SK-N-SH treated with all-trans-retinoic acid at 6 μM for 48 hours (cell line): Measurements from ENCODE around the gene EXOC3L2.
A peak's percentile ranks its signal among the peaks of the same experiment; 100 is the strongest.

ENCODE experiments used
- ATAC-seq: fragments of 200-7000 bp; cut with Tn5 transposase; 3 replicates; pipeline ENCODE4 v1.9.1; 2020; ENCODE audit warnings: mild to moderate bottlenecking, moderate library complexity
- ARNTL ChIP-seq: fragments of 450-650 bp; formaldehyde crosslinking; IDR thresholded peaks from 2 replicates; pipeline ENCODE4 v1.5.0; 2020; ENCODE audit warnings: low read depth, mild to moderate bottlenecking, moderate library complexity, borderline replicate concordance
- CREB5 ChIP-seq: fragments of 250-450 bp; sonication (Bioruptor Pico); IDR thresholded peaks from 2 replicates; pipeline ENCODE4 v1.5.1; 2020; ENCODE audit warnings: low read depth, mild to moderate bottlenecking, moderate library complexity
- CSDC2 ChIP-seq: fragments of 250-450 bp; sonication (Bioruptor Pico); IDR thresholded peaks from 2 replicates; pipeline ENCODE4 v1.5.0; 2020; ENCODE audit warnings: mild to moderate bottlenecking, moderate library complexity
- CSRNP3 ChIP-seq: fragments of 250-450 bp; sonication (Bioruptor Pico); IDR thresholded peaks from 2 replicates; pipeline ENCODE4 v1.5.1; 2021; ENCODE audit warnings: mild to moderate bottlenecking, moderate library complexity
- GLIS3 ChIP-seq: fragments of 250-450 bp; sonication (Bioruptor Pico); IDR thresholded peaks from 2 replicates; pipeline ENCODE4 v1.5.0; 2020; ENCODE audit warnings: mild to moderate bottlenecking, moderate library complexity
- ISL1 ChIP-seq: fragments of 250-450 bp; sonication (Bioruptor Pico); IDR thresholded peaks from 2 replicates; pipeline ENCODE4 v2.1.2; 2022; ENCODE audit warnings: mild to moderate bottlenecking, moderate library complexity
- PPARA ChIP-seq: fragments of 250-450 bp; sonication (Bioruptor Pico); IDR thresholded peaks from 2 replicates; pipeline ENCODE4 v1.5.0; 2020; ENCODE audit warnings: mild to moderate bottlenecking, borderline replicate concordance
- RARB ChIP-seq: fragments of 250-450 bp; sonication (Bioruptor Pico); IDR thresholded peaks from 2 replicates; pipeline ENCODE4 v1.8.0; 2021; ENCODE audit warnings: mild to moderate bottlenecking, moderate library complexity
- TCF4 ChIP-seq: fragments of 250-450 bp; sonication (Bioruptor Pico); IDR thresholded peaks from 2 replicates; pipeline ENCODE4 v1.8.0; 2021; ENCODE audit warnings: mild to moderate bottlenecking, moderate library complexity, borderline replicate concordance
- TOX ChIP-seq: fragments of 250-450 bp; sonication (Bioruptor Pico); IDR thresholded peaks from 2 replicates; pipeline ENCODE4 v1.8.0; 2021; ENCODE audit warnings: mild to moderate bottlenecking, moderate library complexity, borderline replicate concordance
- ZC3H10 ChIP-seq: fragments of 250-450 bp; sonication (Bioruptor Pico); IDR thresholded peaks from 2 replicates; pipeline ENCODE4 v1.5.1; 2021; ENCODE audit warnings: mild to moderate bottlenecking, moderate library complexity
- ZNF565 ChIP-seq: fragments of 450-650 bp; formaldehyde crosslinking; conservative IDR thresholded peaks from 2 replicates; pipeline ENCODE4 v1.5.0; 2020; ENCODE audit warnings: low read depth, mild to moderate bottlenecking, moderate library complexity
- ZNF70 ChIP-seq: fragments of 450-650 bp; formaldehyde crosslinking; IDR thresholded peaks from 2 replicates; pipeline ENCODE4 v1.5.0; 2020; ENCODE audit warnings: mild to moderate bottlenecking, moderate library complexity
- ZNF8 ChIP-seq: fragments of 450-650 bp; formaldehyde crosslinking; IDR thresholded peaks from 2 replicates; pipeline ENCODE4 v1.5.0; 2020; ENCODE audit warnings: mild to moderate bottlenecking, moderate library complexity
- TF ChIP-seq, protein P1 (sequence below): fragments of 250-450 bp; sonication (Bioruptor Pico); IDR thresholded peaks from 2 replicates; pipeline ENCODE4 v1.5.0; 2020; ENCODE audit warnings: mild to moderate bottlenecking, moderate library complexity

Gene EXOC3L2

DNA sequence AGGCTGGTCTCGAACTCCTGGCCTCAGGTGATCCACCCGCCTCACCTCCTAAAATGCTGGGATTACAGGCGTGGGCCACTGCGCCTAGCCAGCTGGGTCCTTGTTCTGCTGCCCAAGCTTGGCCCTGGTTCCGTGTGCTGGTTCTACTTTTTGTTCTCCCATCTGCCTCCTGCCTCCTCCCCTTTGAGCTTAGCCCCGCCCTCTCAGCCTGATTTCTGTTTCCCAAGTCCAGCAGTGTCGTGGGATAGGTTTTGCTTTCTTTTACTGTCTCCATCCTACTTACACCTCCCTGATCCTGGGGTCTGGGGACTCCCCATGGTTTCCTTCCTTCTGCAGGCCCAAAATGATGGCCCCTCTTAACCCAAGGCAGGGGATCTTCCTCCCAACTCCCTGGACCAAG, 64.3 kb downstream of the EXOC3L2 start (continued):
- TF ChIP-seq, protein P1, sequence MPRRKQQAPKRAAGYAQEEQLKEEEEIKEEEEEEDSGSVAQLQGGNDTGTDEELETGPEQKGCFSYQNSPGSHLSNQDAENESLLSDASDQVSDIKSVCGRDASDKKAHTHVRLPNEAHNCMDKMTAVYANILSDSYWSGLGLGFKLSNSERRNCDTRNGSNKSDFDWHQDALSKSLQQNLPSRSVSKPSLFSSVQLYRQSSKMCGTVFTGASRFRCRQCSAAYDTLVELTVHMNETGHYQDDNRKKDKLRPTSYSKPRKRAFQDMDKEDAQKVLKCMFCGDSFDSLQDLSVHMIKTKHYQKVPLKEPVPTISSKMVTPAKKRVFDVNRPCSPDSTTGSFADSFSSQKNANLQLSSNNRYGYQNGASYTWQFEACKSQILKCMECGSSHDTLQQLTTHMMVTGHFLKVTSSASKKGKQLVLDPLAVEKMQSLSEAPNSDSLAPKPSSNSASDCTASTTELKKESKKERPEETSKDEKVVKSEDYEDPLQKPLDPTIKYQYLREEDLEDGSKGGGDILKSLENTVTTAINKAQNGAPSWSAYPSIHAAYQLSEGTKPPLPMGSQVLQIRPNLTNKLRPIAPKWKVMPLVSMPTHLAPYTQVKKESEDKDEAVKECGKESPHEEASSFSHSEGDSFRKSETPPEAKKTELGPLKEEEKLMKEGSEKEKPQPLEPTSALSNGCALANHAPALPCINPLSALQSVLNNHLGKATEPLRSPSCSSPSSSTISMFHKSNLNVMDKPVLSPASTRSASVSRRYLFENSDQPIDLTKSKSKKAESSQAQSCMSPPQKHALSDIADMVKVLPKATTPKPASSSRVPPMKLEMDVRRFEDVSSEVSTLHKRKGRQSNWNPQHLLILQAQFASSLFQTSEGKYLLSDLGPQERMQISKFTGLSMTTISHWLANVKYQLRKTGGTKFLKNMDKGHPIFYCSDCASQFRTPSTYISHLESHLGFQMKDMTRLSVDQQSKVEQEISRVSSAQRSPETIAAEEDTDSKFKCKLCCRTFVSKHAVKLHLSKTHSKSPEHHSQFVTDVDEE (CRISPR knock-in tag), result no peak

DNA sequence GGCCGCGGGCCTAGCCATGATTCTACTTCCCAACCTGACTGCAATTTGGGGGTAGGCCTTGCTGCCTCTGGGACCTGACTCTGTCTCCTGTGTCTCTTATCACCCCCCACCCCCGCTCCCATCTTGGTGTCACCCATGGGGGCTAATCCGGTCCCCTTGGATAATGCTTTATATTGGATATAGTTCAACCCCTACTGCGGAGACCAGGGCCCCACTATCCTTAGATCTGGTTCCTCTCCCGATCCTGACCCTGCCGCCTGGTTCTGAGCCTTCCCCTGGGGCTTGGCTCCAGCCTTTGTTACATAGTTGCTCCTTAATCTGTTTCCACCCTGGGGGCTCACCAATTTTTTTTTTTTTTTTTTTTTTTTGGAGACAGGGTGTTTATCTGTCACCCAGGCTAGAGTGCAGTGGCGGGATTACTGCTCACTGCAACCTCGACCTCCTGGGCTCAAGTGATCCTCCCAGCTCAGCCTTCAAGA, 65.3 kb downstream of the EXOC3L2 start:
- TF ChIP-seq CSDC2 (CRISPR knock-in tag), result no peak
- no peak for TF ChIP-seq TCF4 (CRISPR knock-in tag)
- no peak for TF ChIP-seq CREB5 (CRISPR knock-in tag)
- no peak for ATAC-seq

DNA sequence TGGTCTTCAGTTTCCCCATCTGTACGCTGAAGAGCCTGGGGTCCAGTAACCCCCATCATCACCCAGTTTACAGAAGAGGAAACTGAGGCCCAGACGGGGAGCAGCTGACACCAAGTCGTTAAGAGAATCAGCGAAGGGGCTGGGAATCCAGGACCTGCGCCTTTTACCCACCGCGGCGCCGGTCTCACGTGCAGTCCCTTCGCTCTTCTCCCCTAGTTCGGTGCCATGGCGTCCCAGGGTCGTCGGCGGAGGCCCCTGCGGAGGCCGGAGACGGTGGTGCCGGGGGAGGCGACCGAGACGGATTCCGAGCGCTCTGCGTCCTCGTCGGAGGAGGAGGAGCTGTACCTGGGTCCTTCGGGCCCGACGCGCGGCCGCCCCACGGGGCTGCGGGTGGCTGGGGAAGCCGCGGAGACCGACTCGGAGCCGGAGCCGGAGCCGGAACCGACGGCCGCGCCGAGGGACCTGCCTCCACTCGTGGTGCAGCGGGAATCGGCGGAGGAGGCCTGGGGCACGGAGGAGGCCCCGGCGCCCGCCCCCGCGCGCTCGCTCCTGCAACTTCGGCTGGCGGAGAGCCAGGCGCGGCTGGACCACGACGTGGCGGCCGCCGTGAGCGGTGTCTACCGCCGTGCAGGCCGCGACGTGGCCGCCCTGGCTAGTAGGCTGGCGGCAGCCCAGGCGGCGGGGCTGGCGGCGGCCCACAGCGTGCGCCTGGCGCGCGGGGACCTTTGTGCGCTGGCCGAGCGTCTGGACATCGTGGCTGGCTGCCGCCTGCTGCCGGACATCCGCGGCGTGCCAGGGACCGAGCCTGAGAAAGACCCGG, 65.9 kb downstream of the EXOC3L2 start:
- no peak for TF ChIP-seq ZNF565 (CRISPR knock-in tag)
- no peak for TF ChIP-seq TOX (CRISPR knock-in tag)
- 0 out of 2 replicates have a peak, but pooled peaks have one; percentile 18 for TF ChIP-seq CSDC2 (CRISPR knock-in tag)
- no peak for TF ChIP-seq ZNF8 (CRISPR knock-in tag)
- TF ChIP-seq, all 23 proteins: peak for 1
- no peak for ATAC-seq

DNA sequence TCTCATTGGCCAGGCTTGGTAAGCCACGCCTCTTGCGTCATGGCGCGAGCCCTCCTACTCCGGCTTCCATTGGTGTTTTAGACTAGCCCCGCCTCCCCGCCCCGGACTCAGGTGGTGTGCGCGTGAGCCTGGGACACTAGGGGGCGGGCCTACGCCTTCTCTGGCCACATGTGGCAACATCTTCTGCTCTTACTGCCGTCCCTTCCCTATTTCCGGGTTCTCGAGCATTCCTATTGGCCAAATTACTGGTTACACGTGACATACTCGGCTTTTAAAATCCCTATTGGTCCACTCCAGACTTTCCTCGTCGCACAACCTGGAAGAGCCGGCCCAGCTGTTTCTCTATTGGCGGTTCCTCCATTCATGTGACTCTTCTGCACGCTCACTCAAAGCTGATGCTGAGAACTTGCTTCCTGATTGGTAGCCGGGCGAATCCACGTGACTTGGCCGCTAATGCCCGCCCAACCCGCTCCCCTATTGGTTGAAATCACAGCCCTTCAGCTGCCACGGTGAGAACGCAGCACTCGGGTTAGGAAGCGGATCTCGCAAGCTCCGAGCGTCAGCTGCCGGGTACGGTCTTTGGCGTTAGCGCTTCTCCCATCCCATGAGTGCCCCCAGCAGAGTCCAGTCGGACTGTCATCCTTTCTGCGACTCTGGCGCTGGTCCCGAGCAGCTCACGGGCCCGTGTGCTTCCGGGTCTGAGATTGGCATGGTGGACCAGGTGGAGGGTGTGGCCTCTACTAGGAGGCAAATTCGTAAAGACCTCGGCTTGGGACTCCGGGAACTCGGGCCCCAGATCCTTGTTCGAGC, 66.7 kb downstream of the EXOC3L2 start, which contains the start of gene BLOC1S3:
Gene BLOC1S3 (plus strand): TSS at position 523 of the 810 bp plus-strand sequence. CDS start 513 bp downstream, outside the sequence.
- TF ChIP-seq RARB (CRISPR knock-in tag) (no peak), GLIS3 (CRISPR knock-in tag) (no peak), CSRNP3 (no peak), TCF4 (CRISPR knock-in tag) (no peak), ARNTL (peak; percentile 97), ISL1 (CRISPR knock-in tag) (no peak), ZNF8 (CRISPR knock-in tag) (no peak), PPARA (no peak), ZC3H10 (no peak)
- ATAC-seq, result peak; percentile 94

GRCh38 chr19:45177817-45178261, 67.4 kb downstream of the EXOC3L2 start, which contains the start of gene TRAPPC6A:
Gene TRAPPC6A, minus strand, starts transcription at chr19:45178237. Its CDS starts 19 bp downstream, at chr19:45178218.
- ATAC-seq, result peak; percentile 5
- TF ChIP-seq ZNF70 (CRISPR knock-in tag) (no peak), ARNTL (no peak), CSRNP3 (no peak), ZC3H10 (no peak)
